ENCODE results near the gene GLI3. TPM values are rescaled to one million over a fixed set of nuclear protein-coding genes. Genes with fewer than 3 reads are reported as not detected.

The GLI3 gene
- total RNA-seq, 1 experiment from 2014 or later = not detected

DNA sequence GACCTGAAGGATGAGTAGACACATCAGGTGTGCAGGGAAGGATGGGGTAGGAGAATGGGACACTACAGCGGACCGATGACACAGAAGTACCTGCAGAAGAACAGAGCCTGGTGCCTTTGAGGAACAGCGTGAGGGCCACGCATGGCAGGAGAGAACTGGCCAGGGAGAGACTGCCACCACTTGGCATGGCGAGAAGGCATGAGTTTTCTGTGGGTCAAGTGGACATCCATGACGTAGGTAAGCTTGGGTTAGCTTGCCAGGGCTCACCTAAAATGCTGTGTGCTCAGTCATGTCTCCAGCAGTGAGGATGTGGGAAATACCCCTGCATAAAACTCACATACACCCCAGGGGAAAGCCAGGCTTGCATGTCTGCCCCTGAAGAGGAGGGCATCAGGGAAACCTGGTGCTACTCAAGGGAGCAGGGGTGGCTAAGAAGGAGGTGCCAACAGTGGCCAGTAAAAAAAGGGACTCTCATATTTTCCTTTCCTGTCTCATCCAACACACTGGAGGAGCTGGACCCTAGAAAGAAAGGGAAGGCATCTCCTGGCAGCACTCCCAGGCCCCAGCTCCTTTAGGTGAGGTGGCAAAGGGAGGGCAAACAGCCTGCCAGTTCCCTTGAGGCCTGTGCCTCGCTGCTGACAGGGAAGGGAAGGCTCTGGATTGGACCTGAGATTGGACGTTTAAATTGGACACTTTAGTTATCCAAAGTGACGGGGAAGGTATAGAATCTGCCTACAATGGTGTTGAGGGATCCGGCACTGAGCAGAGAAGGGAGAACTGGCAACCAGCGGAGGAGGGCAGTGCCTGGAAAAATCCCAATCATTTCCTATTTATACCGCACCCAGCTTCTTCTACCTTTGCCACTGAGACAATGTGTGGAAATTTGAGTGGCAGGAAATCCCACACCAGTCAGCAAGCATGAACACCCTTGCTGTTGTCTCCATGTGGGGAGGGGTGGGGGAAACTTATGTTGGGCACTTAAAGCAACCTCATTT, 255.7 kb downstream of the GLI3 start:
- POLR2A ChIA-PET (ENCODE audit: unreplicated experiment) = no interaction called here
- intact Hi-C loops (cut with micrococcal nuclease; ENCODE audit: unreplicated experiment) = no loop called here

DNA sequence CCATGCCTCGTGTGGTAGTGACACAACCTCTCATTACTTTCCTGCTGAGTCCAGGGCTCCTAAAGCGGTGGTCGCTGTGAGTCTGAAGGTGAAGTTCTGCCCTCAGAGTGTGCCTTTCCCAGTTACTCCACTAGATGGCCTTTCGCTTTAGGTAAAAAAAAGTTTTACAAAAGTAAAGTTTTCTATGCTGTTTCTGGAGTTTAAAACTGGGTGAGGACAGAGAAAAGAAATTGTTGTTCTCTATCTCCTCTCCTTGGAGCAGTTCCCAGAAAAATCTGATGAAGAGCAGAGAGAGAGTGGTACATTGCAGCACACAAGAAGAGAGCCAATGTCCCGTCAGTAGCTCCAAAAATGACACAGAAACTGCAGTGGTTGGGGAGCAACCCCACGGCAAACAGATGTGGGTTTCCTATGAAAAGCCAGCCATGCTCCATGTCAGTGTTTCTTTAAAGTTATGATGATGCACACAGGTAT, 257.1 kb downstream of the GLI3 start:
- POLR2A ChIA-PET (ENCODE audit: unreplicated experiment) = interaction anchor here (0.5 kb wide), 1 partner anchor 39 kb away, joined by 4 read pairs; no protein-coding TSS in a partner anchor
- H3K9me3 ChIP-seq (ENCODE audit: insufficient read depth, low read depth) = no peaks in the 10 kb centered on the region
- no peaks in the 10 kb centered on the region for H3K9me2 ChIP-seq (ENCODE audit: insufficient read depth)
- no TSS peak for BruUV-seq (replicated peaks)
- H3K4me3 ChIP-seq = no peak overlapping the region
- H3K4me2 ChIP-seq = no peak overlapping the region
- H3K36me3 ChIP-seq (ENCODE audit: low read depth) = no peaks in the 10 kb centered on the region
- no peak for DNase-seq
- H3K27ac ChIP-seq = no peak overlapping the region
- intact Hi-C loops (cut with micrococcal nuclease; ENCODE audit: unreplicated experiment) = loop anchor here (5.0 kb wide), 2 partner anchors 852 to 907 kb away; no protein-coding TSS in a partner anchor
- no peaks in the 10 kb centered on the region for H4K20me1 ChIP-seq (ENCODE audit: insufficient read depth)
- H2AFZ ChIP-seq = no peak overlapping the region
- TF ChIP-seq EZH2 (IDR thresholded peaks at IDR 0.05; ENCODE audit: low read depth) (no peak), CTCF (conservative IDR thresholded peaks at IDR 0.05) (peak; percentile 84)
- no peaks in the 10 kb centered on the region for H3K4me1 ChIP-seq (replicated peaks; ENCODE audit: insufficient read depth)
- H3K79me2 ChIP-seq (ENCODE audit: low read depth) = no peaks in the 10 kb centered on the region
- CTCF ChIA-PET = interaction anchor here (0.7 kb wide), 1 partner anchor 671 kb away, joined by 3 read pairs; no protein-coding TSS in a partner anchor
- H3K27me3 ChIP-seq (ENCODE audit: insufficient read depth, low read depth) = peaks cover 78% of the 10 kb centered on the region
- H3F3A ChIP-seq (ENCODE audit: insufficient read depth, low read depth) = no peaks in the 10 kb centered on the region

More for the DNA sequence above, 255.7 kb downstream of the GLI3 start:
- Histone ChIP-seq H3K27me3 (ENCODE audit: insufficient read depth, low read depth) (peaks cover 79% of the 10 kb centered on the region), H3K27ac (no peak overlapping the region), H3K4me3 (no peak overlapping the region), H3K4me1 (replicated peaks; ENCODE audit: insufficient read depth) (no peaks in the 10 kb centered on the region), H3K4me2 (no peak overlapping the region), H3F3A (ENCODE audit: insufficient read depth, low read depth) (no peaks in the 10 kb centered on the region), H2AFZ (no peak overlapping the region), H3K79me2 (ENCODE audit: low read depth) (no peaks in the 10 kb centered on the region), H3K9me3 (ENCODE audit: insufficient read depth, low read depth) (no peaks in the 10 kb centered on the region), H3K9me2 (ENCODE audit: insufficient read depth) (no peaks in the 10 kb centered on the region), H3K36me3 (ENCODE audit: low read depth) (no peaks in the 10 kb centered on the region), H4K20me1 (ENCODE audit: insufficient read depth) (no peaks in the 10 kb centered on the region)
- BruUV-seq (replicated peaks) = no TSS peak
- no peak for TF ChIP-seq CTCF (conservative IDR thresholded peaks at IDR 0.05)
- no peak for TF ChIP-seq EZH2 (IDR thresholded peaks at IDR 0.05; ENCODE audit: low read depth)
- CTCF ChIA-PET = no interaction called here
- DNase-seq = no peak

- no peak for DNase-seq
- no peaks in the 10 kb centered on the region for H3F3A ChIP-seq (ENCODE audit: insufficient read depth, low read depth)
- H3K9me2 ChIP-seq (ENCODE audit: insufficient read depth) = no peaks in the 10 kb centered on the region
- no TSS peak for BruUV-seq (replicated peaks)
- TF ChIP-seq EZH2 (IDR thresholded peaks at IDR 0.05; ENCODE audit: low read depth) (no peak), CTCF (conservative IDR thresholded peaks at IDR 0.05) (no peak)
- ChIA-PET CTCF (no interaction called here), POLR2A (ENCODE audit: unreplicated experiment) (no interaction called here)
- no peak overlapping the region for H3K27ac ChIP-seq
- intact Hi-C loops (cut with micrococcal nuclease; ENCODE audit: unreplicated experiment) = loop anchor here (5.0 kb wide), 2 partner anchors 853 to 908 kb away; no protein-coding TSS in a partner anchor
- no peaks in the 10 kb centered on the region for H3K4me1 ChIP-seq (replicated peaks; ENCODE audit: insufficient read depth)
- H3K79me2 ChIP-seq (ENCODE audit: low read depth) = no peaks in the 10 kb centered on the region
- peaks cover 78% of the 10 kb centered on the region for H3K27me3 ChIP-seq (ENCODE audit: insufficient read depth, low read depth)
- no peaks in the 10 kb centered on the region for H3K9me3 ChIP-seq (ENCODE audit: insufficient read depth, low read depth)
- H2AFZ ChIP-seq = no peak overlapping the region
- H3K36me3 ChIP-seq (ENCODE audit: low read depth) = no peaks in the 10 kb centered on the region
- H4K20me1 ChIP-seq (ENCODE audit: insufficient read depth) = no peaks in the 10 kb centered on the region
- no peak overlapping the region for H3K4me3 ChIP-seq
- H3K4me2 ChIP-seq = no peak overlapping the region
Observed at GRCh38 chr7:41978858-41979257, 258.2 kb downstream of the GLI3 start.
